GM19324 (cell line): ENCODE data around the gene PDLIM7.

Experiments used
- ATAC-seq: cut with Tn5 transposase; IDR thresholded peaks from one replicate; pipeline ENCODE4 v1.9.1; 2021; ENCODE audit warnings: mild to moderate bottlenecking, moderate library complexity; ENCODE audit not compliant: unreplicated experiment, low FRiP score

The PDLIM7 gene

DNA sequence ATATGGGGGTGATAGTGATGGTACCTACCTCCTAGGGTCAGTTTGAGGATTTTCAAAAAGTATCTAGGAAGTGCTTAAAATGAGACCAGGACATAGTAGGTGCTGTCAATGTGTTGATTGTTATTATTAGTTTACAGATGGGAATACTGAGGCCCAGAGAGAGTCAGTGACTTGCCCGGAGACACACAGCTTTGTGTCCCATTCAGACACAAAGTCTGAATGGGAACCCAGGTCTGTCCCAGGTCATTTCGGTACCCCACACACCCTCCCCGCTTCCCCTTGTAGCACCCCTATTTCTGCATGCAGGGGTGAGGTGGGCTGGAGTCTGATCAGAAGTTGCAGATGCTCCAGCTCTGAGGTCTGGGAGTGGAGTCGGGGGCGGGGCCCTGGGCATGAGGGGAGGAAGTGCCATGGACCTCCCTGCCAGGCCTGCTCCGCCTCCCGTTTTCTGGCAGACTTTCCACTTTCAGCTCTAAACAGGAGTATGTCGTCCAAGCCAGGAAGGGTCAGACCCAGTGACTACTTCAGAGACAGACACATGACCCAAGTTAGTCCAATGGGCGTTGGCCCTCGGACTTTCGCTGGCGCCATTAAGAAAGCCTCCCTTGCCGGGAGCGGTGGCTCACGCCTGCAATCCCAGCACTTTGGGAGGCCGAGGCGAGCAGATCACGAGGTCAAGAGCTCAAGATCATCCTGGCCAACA, 20.7 kb downstream of the PDLIM7 start:
- no peak for ATAC-seq

DNA sequence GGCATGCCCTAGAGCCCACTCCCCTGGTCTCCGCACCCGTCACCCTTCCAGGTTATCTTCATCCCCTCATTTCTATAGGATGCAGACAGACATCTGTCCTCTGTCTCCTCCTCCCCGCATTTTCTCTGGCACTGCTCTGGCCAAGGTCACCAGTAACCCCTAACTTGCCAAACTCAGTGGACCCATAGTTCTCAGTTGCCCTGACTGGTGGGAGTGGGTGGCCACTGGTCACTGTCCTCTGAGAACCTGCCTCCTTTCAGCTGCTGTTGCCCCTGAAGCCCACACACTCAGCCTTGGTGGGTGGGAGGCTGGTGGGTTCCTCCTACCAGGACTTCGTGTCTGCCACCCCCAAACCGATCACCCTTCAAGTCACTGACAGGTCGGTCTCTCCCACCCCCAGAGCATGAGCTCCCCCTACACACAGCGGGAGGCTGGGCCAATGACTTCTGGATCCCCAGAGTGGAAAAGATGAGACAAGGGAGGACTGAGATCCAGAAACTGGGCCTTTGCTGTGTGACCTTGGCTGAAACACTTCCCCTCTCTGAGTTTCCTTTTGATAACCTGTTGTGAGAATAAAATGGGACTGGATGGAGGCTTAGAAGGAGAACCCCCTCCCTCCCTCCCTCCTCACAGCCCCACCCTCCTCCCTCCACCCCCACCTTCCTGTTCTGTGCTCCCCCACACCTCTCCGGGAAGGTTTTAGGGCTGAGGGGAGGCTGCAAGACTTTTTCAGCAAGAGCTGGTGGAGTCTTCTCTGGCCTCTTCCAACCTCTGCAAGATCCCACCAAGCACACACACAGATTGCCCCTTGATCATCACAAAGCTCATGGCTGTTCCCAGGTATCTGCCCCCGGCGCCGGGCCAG, 21.6 kb downstream of the PDLIM7 start:
- ATAC-seq: no peak

- ATAC-seq: no peak
These were observed 22.4 kb downstream of the PDLIM7 start for GRCh38 chr5:177474846-177475562.

- no peak for ATAC-seq
These were observed 23.4 kb downstream of the PDLIM7 start for GRCh38 chr5:177474002-177474476.

DNA sequence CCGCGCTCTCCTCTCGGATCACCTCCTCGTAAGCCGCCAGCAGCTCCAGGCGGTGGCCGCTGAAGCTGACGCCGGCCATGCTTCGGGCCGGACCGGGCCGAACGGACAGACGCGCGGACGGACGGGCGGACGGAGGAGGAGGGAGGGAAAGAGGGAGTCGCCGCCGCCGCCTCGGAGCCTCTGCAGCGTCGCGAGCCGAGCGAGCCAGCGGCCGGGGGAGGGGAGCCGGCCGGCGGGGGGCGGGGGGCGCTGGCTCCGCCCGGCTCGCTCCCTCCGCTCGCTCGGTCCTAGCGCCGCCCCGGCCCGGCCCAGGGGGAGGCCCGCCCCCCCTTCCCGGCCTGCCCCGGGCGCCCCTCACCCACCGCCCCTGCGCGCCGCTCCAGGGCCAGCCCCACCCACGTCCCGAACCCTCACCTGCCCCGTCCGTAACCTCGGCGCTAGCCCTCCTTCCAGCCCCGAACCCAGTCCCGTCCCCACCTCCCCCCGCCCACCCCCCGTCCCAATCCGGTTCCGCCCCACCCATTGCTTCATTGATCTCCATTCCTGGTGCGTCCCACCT, 23.9 kb downstream of the PDLIM7 start, which contains the start of gene DBN1:
TSS of gene DBN1 (minus strand) at position 192 of the 559 bp plus-strand sequence. CDS start at position 79, 113 bp downstream.
- no peak for ATAC-seq

- ATAC-seq: no peak
These were observed 24.7 kb downstream of the PDLIM7 start for GRCh38 chr5:177472460-177473442.

GRCh38 chr5:177471610-177472356, 25.6 kb downstream of the PDLIM7 start:
- no peak for ATAC-seq

DNA sequence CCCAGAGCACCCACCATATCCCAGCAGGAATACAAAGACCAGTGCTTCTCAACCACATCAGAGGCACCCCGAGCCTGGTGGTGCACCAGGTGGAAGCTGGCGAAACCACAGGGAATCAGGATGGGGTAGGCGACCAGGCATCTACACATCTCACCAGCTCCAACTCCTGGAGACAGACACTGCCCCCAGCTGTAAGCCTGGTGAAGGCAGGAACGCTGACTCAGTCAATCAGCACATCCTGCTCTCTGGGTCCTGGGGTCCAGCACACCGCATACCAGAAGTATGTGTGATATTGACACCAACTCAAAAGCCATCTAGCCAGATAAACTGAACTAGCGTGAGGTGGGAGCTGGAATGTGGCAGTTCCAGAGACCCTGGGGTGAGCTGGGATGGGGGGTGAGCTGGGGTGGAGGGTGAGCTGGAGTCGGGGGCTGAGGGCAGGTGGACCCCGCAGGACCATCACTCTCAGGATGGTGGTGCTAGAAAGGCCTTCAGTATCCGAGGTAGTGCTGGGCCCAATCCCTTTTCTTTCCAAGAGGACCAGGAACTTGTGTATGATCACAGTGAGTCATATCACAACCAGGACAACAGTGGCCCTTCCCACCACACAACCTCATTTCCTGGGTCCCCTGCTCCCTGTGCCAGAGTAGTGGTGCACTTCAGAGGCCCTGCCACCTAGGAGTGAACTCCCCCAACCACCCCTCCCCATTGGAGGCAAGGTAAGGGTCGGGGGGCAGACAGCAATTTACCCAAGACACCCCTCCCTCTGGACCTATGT, 26.5 kb downstream of the PDLIM7 start:
- no peak for ATAC-seq

- no peak for ATAC-seq
These were observed 27.5 kb downstream of the PDLIM7 start for GRCh38 chr5:177469750-177470525.

DNA sequence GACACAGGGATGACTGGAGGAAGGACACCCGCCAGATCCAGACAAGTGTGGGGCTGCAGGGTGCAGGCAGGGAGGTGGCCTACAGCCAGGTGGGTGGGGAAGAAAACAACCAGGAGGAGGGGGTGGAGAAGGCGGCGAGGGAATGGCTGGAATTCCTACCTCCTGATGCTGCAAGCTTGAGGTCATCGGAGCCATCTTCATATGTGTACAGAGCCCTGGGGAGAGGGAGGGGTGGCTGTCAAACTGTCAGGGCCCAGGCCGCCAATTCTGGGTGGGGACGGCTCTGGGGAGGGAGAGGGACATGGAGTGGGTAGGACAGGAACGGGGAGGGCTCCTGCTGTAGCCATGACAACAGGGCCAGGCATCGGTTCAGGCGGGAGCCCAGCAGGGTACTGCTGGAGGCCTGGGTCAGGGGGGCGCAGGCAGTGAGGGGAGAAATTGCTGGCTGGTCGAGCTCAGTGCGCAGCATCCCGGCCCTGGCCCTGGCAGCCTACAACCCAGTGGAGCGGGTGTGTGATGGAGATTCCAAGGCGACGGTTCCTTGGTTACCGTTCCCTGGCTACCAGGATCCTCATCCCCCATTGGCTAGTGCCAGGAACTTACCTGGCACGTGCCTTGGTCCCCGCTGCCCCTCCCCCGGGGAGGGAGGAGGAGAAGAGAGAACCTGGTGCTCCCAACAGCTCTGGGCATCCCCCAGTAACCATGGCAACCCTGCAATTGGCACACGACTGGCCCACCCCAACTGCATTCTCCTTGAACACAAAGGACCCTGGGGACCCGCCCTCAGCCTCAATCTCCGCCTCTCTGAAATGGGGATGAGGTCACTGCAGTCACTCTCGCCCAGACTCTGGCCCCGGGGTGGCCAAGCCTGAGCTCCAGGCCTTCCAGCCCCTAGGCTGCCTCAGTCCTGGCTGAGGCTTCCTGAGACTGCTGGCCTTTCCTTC, 28.4 kb downstream of the PDLIM7 start:
- no peak for ATAC-seq

GRCh38 chr5:177468329-177468684, 29.1 kb downstream of the PDLIM7 start:
- ATAC-seq: no peak

DNA sequence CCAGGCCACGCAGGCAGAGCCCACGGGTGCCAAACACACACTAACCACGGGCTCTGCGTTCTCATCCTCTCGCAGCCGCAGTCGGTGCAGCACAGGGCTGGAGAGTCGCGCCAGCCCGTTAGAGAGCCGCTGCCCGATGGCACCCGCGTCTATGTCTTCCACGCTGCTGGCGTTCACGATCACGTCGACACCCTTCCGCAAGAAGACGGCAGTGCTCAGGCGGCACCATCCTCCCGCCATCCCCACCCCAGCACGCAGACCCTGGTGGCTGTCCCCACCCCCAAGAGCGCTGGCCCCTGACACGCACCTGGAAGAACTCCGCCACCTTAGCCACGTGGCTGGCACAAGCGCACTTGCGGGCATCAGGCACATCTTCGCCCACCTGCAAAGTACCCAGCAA, 30.0 kb downstream of the PDLIM7 start:
- no peak for ATAC-seq

DNA sequence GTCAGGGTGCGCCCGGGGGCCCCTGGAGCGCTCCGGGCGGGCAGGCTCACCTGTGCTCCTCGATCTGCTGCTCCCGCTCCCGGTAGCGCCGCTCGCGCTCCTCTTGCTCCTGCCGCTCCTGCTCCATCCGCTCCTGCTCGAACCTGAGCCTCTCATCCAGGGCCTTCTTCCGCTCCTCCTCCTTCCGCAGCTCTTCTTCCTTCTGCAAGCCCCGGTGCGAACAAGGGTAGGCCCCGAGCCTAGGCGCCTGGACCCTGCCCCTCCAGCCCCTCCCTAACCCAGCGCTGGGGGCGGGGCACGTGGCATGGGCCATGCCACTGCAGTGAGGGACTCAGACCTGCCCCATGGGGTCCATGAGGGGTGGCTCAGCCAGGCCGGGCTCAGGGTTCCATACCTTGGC, 30.5 kb downstream of the PDLIM7 start:
- no peak for ATAC-seq

- ATAC-seq: no peak
These were observed 32.4 kb downstream of the PDLIM7 start for GRCh38 chr5:177465044-177465443.

DNA sequence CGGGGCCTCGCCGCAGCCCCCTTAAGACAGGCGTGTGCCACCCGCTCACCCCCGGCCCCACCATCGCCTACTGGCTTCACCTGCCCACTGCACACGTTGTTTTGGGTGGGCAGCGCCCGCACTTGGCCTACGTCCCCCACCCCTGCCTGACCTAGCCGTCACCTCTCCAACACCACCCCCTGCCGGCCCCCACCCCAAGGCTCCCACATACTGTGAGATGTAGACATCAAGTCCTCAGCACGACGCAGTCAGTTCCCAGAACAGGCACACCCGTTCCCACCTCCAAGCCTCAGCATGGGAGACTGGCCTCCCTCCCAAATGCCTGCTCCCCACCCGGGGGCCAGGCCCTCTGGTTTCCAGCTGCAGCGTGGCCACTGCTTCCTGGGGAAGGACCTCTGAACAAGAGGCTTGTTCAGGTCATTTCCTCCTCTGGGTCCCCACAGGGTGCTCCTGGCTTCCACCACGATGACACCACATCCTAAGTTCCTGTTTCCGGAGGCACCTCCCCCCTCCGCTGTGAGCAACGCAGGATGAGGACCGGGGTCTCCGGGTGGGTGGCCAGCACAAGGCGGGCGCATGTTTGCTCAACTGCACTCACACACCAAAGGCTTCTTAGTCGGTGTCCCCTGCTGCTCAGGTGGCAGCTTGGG, 35.3 kb downstream of the PDLIM7 start:
- no peak for ATAC-seq
